ENCODE results near the gene KRTAP20-3.

The KRTAP20-3 gene

DNA sequence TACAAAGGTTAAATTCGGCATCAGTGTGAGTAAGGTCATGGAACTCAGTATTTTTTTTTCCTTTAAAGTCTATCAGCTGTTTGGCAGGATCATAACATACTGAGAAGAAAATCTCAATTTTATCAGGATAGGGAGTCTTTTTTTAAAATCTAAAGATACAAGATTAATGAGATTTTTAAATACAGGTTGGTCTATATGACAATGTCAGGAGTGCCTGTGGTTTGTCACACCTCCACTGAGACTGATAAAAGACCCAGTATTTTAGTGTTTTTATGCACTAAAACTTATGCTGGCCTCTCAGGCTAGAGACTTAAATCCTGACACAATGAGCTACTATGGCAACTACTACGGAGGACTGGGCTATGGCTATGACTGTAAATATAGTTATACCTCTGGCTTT lies at the start of gene KRTAP20-3:
TSS of gene KRTAP20-3 (plus strand) at position 301 of the 400 bp plus-strand sequence.
- no peak for DNase-seq

DNA sequence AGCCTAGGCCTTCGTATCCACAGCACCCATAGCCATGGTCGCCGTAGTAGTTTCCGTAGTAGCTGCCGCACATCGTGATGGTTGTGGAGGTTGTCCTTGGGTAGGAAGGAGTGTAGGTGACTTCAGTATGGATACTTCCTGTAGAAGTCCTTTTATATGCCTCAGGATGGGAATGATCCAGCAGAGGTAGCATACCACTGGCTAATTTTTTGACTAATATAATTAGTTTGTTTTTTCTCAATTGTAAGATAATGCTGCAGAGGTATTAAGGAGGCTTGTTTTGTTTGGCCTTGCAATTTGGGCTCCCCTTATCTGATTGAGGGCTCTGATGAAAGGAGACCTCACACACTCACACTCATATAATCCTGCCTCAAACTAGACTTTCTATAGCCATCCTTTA lies 43.9 kb upstream of the KRTAP20-3 start, which contains the start of gene KRTAP6-2:
TSS of gene KRTAP6-2 (minus strand) at position 101 of the 400 bp plus-strand sequence. CDS start at position 73, 28 bp downstream.
- DNase-seq = no peak

DNA sequence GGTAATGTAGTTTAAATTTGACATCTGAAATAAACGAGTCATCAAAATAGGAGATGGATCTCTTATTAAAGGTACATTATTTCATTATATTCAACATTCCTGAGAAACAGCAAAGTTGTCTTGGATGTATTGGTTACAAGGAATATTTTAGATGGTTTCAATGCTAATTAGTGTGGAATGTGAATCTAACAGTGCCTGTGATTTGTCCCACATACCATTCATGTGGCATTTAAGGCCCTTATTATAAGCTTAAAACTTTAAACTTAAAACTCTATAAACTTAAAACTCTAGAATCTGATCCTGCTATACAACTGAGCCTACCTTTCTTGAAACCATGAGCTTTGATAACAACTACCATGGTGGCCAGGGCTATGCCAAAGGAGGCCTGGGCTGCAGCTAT lies 41.9 kb upstream of the KRTAP20-3 start, which contains the start of gene KRTAP22-1:
TSS of gene KRTAP22-1 (plus strand) at position 301 of the 400 bp plus-strand sequence.
- DNase-seq = no peak

DNA sequence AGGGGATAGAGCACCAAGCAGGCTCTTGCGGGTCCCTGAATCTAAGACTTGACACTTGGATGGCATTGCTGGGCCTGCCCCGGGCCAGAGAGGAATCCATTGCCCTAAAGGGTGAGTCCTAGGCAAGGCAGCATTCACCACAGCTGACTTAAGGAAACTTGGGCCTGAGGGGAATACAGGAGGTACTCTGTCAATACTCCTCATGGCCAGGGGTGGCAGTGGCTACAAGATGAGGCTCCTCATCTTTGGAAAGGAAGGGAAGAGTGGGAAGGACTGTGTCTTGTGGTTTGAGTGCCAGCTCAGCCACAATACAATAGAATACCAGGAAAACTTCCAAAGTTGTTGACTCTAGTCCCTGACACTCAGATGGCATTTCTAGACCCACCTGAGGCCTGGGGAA lies 36.7 kb upstream of the KRTAP20-3 start:
- no peak for DNase-seq

DNA sequence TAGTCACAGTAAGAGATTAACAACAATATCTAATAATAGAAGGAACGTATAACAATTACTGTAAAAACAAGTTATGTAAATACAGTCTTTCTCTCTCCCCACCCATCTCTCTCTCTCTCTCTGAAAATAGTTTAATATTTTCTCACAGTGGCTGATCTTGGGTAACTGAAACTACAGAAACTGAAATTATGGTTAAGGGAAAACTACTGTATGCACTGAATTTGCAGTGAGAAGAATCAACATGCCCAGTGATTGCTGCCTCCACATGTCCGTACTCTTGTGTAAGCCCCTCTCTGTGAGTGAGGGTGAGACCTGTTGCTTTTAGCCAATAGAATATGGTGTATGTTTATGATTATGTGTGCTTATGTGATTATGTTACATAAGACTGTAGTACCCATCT lies 30.5 kb upstream of the KRTAP20-3 start:
- DNase-seq = no peak

DNA sequence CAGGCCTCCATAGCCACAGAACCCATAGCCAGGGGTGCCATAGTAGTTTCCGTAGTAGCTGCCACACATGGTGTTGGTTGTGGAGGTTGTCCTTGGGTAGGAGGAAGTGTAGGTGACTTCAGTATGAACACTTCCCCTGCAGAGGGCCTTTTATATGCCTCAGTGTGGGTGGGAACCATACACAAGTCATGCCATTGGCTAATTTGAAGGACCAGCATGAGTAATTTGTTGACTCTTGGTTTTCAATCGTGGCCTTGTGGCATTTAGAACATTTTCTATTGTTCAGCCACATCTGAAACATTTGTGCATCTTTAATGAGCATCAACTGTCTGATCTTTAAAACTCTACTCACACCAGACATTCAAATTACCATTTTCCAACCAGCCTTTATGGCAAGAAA lies 28.8 kb upstream of the KRTAP20-3 start, which contains the start of gene KRTAP6-1:
TSS of gene KRTAP6-1 (minus strand) at position 95 of the 400 bp plus-strand sequence. CDS start at position 69, 26 bp downstream.
- no peak for DNase-seq

DNA sequence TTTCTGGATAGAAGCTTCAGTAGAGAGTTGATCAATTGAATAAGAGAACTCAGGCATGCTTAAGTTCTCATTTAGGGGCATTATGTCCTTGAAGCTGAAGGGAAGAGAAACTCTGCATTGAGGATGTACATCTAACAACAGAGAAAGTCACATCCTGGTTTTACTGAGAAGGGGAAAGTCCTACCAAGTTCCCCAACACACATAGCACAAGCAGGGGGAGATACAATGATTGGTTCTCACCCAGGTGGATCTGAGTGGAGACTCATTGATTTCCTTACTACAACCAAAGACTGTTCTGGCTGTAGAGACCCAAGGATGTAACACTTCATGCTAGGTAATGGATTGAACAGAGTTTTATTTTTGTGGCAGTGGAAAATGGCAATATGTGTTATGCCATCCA lies 27.5 kb upstream of the KRTAP20-3 start:
- no peak for DNase-seq

DNA sequence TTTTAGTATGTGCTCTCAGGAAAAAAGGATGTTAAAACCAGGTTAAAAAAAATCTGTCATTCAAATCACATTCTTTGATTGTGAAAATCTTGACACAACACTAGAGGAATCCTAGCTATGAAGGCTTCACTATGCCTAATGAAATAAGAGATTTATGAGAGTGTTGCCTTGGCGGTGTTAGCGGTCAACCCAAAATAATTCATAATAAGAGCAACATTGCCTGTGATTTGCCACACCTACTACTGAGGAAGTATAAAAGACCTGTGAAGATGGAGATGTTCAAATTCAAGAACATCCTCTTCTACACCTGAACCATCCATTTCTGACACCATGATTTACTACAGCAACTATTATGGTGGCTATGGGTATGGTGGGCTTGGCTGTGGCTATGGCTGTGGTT lies 26.5 kb upstream of the KRTAP20-3 start, which contains the start of gene KRTAP20-1:
TSS of gene KRTAP20-1 (plus strand) at position 301 of the 400 bp plus-strand sequence. CDS start at position 331, 30 bp downstream.
- no peak for DNase-seq

DNA sequence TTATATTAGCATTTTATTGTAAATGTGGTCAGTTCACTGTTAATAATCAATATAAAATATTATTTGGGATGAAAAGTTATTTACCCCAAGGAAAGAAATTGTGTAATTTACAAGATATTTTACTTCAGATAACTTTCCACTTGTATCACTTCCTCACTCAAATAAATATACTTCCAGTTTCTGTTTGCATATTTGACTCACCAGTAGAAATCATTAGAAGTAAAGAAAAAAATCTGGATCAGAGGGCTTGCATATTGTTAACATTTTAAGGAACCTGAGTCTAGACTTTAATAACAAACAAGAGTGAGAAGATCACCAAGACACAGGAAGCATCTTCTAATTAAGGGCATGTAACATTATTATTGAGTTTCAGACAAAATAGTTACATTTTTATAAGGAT lies 22.6 kb upstream of the KRTAP20-3 start:
- DNase-seq = no peak

DNA sequence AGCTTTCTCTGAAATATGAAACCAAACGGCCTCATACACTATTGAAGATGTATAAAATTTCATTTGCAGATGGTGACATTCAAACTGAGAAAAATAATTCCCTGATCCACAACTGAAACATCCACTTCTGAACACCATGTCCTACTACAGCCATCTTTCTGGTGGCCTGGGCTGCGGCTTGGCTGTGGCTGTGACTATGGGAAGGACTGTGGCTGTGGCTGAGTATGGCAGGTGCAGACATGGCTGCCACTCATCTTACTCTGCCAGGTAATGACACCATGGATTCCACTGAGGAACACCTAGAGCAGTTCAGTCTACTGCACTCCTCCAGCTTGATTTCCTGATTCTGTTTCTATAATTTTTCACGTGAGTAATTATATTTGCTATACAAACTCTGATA lies 22.1 kb upstream of the KRTAP20-3 start, which contains the start of gene KRTAP20-4:
TSS of gene KRTAP20-4 (plus strand) at position 106 of the 400 bp plus-strand sequence.
- DNase-seq = no peak

DNA sequence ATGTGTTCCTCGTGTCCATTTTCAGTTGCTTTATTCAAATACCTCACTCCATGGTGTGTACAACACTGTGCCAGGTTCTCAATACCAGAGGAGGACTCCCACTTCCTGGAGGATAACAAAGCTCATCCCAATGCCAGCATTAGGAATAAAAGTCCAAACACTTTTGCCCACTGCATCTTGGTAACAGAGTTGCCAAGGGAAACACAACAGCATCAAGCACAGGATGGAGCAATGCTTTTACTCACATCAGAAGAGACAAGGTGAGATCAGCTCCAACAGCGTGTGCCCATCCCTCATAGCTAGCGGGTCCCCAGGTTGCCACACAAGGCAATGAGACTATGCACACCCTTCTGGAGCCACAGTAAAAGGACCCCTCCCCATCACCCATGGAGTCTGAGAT lies 19.3 kb upstream of the KRTAP20-3 start:
- no peak for DNase-seq

DNA sequence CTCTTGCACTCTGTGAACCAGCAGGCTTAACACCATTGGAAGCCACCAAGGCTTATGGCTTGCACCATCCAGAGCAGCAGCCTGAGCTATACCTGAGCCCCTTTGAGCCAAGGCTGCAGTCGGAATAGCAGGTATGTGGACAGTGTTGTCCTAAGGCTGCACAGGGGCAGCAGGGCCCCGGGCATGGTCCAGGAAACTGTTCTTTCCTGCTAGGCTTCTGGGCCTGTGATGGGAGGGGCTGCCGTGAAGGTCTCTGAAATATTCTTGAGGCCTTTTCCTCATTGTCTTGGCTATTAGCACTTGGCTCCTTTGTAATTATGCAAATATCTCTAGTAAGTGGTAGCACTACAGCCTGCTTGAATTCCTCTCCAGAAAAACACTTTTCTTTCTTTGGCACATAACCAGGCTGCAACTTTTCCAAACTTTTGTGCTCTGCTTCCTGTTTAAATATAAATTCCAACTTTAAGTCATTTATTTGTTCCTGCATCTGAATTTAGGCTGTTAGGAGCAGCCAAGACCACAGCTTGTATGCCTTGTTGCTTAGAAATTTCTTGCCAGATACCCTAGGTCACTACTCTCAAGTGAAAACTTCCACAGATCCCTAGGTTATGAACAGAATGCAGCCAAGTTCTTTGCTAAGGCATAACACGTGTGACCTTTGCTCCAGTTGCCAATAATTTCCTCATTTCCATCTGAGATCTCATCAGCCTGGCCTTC lies 17.1 kb upstream of the KRTAP20-3 start:
- no peak for DNase-seq

DNA sequence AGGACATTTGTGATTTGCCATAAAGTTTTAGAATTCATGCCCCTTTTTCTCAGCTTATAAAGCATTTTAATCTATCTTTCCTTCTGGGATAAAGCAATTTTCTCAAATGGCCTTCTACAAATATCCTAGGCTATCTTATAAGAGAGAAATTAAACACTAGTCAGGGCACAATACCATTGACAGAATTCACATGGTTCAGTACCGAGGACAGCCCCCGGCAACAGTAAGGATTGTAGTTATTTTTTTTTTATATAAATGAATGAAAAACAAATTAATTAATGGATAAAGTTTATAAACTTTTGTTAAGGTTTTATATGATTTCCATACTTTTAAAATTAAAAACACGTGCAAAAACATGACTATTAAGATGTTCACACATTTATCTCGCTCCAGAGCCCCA lies 14.6 kb upstream of the KRTAP20-3 start:
- DNase-seq = no peak

DNA sequence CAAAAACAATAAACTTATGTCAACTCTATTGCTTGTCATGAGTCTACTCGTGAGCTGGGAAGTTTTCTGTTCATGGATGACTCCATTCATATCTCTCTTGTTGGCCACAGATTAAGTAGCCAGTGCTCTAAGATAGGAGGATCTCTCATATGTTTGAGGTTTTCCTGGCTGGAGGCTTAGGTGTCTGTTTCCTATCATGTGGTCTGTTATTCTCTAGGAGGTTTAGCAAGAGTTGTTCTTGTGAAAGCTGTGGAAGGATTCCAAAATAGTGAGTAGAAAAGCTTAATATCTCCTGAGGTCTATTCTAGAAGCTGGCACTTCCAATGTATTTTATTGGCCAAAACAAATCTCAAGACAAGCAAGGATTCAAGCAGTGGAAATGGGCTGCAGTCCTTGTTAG lies 13.5 kb upstream of the KRTAP20-3 start:
- DNase-seq = no peak

DNA sequence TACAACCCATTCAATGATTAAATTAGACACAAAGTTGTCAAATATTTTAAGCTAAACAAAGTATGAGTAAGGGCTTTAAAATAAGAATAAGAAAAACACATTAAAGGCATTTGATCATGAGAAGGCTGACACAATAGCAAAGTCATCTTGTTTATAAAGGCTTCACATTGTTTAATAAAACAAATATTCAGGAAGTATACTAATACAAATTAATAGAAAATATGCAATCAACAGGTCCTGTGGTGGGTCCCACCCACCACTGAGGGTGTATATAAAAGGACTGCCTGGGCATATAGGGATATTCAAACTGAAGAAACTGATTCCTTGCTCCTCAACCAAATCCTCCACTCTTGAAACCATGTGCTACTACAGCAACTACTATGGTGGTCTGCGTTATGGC lies 7.8 kb upstream of the KRTAP20-3 start, which contains the start of gene KRTAP20-2:
TSS of gene KRTAP20-2 (plus strand) at position 301 of the 400 bp plus-strand sequence. CDS start at position 359, 58 bp downstream.
- no peak for DNase-seq

DNA sequence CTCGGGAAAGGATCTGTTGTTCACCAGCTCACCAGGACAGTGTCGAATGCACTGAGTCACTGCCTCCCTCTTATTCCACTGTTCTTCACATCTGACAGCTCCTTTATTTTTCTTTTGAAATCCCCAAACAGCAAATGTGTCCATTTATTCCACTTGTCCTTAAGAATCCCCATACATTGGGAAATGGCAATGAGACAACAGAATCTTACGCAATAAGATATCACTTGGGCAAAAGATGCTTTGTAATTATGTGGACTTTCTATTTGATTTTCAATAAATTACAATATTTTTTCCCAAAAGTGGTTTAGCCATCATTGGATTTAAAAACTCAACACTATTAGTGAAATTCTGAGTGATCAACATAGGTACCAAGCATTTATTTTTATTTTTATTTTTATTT lies 4.0 kb upstream of the KRTAP20-3 start:
- no peak for DNase-seq

DNA sequence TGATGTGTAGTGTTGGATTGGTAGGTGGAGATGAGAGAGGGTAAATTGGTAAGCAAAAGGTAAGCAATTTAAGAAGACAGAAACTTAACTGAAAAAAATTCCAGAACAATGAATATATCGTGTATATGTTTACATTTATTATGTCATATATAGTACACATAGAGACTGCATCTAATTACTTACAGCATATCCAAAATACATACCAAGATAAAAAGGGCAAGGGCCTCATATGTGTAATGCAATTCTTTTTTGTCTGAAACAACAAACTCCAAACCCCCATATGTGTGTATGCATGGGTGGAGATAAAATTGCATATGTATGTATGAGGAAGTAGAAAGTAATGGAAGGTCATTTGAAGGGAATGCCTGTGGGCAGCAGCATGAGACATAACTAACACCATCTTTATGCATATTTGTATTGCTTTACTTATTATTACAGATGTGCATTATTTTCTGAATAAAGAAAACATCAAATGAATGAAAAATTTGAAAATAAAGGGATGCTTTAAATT lies 4.3 kb downstream of the KRTAP20-3 start:
- DNase-seq = no peak

DNA sequence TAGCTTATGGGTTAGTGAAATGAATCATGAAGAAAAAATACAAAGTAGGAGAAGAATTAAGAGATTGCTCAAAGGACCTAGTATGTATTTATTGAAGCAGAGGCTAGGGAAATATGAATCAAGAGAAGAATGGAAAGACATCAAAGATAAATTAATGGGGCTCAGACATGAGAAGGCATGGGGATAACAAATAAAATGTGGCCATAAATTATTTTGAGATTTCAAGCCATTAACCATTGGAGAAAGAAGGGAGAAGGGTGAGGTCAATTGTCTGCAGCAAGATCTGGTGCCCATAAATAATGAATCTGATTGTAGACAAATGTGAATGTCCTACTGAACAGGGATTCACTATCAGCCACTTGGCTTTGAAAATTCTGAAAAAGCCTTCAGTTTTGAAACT lies 10.2 kb downstream of the KRTAP20-3 start:
- no peak for DNase-seq

DNA sequence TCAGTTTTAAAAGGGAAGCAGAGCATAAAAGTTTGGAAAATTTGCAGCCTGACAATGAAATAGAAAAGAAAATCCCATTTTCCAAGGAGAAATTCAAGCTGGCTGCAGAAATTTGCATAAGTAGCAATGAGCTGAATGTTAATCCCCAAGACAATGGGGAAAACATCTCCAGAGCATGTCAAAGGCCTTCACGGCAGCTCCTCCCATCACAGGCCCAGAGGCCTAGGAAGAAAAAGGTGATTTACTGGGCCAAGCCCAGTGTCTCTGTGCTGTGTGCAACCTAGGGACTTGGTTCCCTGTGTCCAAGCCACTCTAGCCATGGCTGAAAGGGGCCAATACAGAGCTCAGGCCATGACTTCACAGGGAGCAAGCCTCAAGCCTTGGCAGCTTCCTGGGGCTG lies 26.1 kb downstream of the KRTAP20-3 start:
- no peak for DNase-seq

DNA sequence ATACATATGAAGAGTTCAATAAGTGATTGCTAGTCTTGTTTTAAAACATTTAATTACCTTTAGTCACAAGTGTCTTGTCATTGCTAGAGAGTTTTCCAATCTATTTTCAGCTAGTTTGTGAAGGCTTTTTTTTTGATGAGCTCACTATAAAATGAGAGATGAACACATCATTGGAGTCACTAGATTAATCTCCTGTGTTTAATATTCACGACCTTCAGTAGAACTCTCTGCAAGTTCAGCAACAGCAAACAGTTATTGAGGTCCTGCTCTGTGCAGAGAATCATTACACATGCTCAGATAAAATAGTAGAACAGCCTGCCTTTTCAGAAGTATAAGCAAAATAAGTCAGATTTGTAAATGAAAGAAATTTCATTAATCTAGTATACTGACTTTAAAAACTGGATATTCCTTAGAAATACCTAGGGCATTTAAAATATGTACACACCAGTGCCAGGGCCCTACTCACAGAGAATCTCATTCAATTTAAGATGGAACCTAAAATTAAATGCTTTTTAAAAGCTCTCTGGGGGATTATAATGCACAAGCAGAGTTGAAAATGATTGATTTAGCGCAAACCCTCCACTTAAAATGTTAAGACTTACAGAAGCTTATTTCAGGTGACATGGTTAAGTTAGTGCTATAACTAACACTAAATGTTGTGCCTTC lies 30.5 kb downstream of the KRTAP20-3 start:
- no peak for DNase-seq

DNA sequence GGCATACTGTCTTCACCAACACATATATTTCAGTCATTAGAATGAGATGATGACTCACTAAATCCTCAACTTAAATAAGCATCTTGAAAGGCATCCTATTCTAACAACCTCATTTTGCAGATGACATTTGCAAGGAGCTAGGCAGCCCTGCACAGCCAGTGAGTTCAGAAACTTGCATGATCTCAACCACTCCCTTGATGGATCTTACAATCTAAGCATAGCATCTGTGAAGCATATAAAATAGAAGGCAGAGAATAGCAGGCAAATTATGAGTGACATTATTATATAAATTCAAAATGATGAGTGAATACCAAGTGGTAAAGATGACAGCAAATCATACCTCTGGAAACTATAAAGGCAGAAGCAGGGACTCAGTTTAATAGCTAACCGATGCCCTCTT lies 31.6 kb downstream of the KRTAP20-3 start:
- DNase-seq = no peak

DNA sequence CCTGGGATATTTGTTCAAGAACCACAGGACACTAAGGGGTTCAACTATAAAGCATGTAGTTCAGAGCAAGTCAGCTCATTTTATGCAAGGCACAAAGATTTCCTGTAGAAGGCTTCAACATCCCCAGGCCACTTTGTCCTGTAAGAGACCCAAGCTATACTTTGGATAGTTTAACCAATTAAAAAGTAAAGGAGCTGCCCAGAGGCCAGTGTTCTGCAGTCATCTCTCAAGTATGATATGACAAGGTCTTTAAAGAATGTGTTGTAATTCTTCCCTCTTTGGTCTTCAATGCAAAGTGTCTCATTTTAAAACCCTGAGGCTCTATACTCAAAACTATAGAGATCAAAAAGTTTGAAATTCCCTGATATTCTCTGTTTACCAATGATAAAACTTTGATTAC lies 34.1 kb downstream of the KRTAP20-3 start:
- no peak for DNase-seq

DNA sequence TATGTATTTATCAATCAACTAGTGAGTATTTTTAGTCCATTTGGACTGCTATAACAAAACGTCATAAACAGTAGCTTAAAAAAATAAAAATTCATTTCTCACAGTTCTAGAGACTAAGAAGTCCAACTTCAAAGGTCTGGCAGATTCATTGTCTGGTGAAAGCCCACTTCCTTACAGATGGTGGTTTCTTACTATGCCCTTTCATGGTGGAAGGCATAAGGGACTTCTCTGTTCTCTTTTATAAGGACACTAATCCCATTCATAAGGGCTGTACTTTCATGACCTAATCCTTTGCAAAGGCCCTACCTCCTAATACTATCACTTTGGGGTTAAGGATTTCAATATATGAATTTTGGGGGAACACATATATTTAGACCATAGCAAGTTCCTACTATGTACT lies 37.9 kb downstream of the KRTAP20-3 start:
- DNase-seq = no peak

DNA sequence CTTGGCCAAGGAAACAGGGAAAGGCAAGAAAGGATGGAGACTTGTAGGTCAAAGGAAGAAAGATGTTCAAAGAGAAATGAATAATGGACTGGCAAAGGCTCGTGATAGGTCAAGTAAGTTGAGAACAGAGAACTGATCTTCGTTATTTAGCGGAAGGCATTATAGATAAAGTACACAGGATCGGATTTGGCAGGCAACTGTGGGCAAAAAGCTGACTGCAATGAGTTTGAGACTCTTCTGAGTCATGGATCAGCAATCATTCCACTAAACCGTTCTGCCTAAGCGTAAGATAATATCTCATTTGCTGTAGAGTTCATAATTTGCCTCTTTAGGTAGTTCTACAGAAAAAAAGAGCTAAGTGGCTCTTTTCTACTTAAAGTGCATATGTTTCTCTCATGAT lies 41.8 kb downstream of the KRTAP20-3 start:
- DNase-seq = no peak
